Measurements from ENCODE around the gene ERG. TPM values are rescaled to one million over a fixed set of nuclear protein-coding genes. Genes with fewer than 3 reads are reported as not detected.

The ERG gene
- total RNA-seq, 1 experiment from 2014 or later = not detected

DNA sequence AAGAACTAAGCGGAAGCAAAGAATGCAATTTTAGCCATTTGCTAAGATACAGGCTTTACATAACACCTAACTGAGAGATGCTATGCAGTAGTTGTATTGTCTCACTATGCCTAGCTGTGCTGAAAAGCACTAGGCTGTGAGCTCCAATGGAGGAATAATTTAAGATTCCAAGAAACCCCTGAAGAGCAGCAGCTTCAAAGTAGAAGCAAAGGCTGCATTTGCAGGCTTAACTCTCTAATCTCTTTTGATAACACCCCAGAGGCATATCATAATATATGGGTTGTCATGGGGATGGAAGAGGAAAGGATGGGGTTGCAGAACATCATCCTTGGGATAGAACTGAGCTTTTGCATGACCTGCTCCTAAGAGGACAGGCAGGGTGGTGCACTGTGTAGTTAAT lies 102.0 kb downstream of the ERG start:
- TF ChIP-seq, protein P1, sequence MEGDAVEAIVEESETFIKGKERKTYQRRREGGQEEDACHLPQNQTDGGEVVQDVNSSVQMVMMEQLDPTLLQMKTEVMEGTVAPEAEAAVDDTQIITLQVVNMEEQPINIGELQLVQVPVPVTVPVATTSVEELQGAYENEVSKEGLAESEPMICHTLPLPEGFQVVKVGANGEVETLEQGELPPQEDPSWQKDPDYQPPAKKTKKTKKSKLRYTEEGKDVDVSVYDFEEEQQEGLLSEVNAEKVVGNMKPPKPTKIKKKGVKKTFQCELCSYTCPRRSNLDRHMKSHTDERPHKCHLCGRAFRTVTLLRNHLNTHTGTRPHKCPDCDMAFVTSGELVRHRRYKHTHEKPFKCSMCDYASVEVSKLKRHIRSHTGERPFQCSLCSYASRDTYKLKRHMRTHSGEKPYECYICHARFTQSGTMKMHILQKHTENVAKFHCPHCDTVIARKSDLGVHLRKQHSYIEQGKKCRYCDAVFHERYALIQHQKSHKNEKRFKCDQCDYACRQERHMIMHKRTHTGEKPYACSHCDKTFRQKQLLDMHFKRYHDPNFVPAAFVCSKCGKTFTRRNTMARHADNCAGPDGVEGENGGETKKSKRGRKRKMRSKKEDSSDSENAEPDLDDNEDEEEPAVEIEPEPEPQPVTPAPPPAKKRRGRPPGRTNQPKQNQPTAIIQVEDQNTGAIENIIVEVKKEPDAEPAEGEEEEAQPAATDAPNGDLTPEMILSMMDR (IDR thresholded peaks at IDR 0.05; ENCODE audit: unreplicated experiment) = no peak
- BruUV-seq (replicated peaks) = no TSS peak
- CTCF ChIA-PET = no interaction called here
- Mint-ChIP-seq H3K4me1 (ENCODE audit: low read depth, unreplicated experiment) (no peaks in the 10 kb centered on the region), H3K27ac (ENCODE audit: unreplicated experiment) (no peak overlapping the region), H3K9me3 (ENCODE audit: low read depth, unreplicated experiment) (no peaks in the 10 kb centered on the region), H3K36me3 (ENCODE audit: insufficient read depth, unreplicated experiment) (no peaks in the 10 kb centered on the region), H3K4me3 (ENCODE audit: low read depth, unreplicated experiment) (no peak overlapping the region), H3K27me3 (ENCODE audit: unreplicated experiment) (peaks cover 96% of the 10 kb centered on the region)
- intact Hi-C loops (cut with micrococcal nuclease; ENCODE audit: unreplicated experiment) = no loop called here
- no peak for DNase-seq

DNA sequence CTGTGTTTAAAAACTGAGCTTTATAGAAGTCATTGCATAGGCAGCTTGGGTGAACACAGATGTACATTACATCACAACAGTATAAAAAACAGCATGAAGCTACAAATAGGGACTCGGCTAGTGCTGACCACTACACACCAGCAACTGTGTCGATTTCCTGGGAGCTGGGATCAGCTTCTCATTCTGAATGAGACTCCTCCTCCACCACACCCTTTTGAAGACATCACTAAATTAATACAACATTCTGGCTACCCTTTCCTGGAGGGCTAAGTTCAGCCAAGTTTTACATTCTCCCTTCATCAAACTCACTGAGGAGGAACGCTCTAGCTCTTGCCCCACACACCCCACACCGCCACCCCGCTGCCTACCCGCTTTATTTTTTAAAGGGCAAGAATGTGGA lies 102.7 kb downstream of the ERG start:
- Mint-ChIP-seq H3K27ac (ENCODE audit: unreplicated experiment) (no peak overlapping the region), H3K4me1 (ENCODE audit: low read depth, unreplicated experiment) (no peaks in the 10 kb centered on the region), H3K36me3 (ENCODE audit: insufficient read depth, unreplicated experiment) (no peaks in the 10 kb centered on the region), H3K9me3 (ENCODE audit: low read depth, unreplicated experiment) (no peaks in the 10 kb centered on the region), H3K27me3 (ENCODE audit: unreplicated experiment) (peaks cover 96% of the 10 kb centered on the region), H3K4me3 (ENCODE audit: low read depth, unreplicated experiment) (no peak overlapping the region)
- no TSS peak for BruUV-seq (replicated peaks)
- intact Hi-C loops (cut with micrococcal nuclease; ENCODE audit: unreplicated experiment) = no loop called here
- TF ChIP-seq, protein P1 (IDR thresholded peaks at IDR 0.05; ENCODE audit: unreplicated experiment) = no peak
- CTCF ChIA-PET = no interaction called here
- no peak for DNase-seq

DNA sequence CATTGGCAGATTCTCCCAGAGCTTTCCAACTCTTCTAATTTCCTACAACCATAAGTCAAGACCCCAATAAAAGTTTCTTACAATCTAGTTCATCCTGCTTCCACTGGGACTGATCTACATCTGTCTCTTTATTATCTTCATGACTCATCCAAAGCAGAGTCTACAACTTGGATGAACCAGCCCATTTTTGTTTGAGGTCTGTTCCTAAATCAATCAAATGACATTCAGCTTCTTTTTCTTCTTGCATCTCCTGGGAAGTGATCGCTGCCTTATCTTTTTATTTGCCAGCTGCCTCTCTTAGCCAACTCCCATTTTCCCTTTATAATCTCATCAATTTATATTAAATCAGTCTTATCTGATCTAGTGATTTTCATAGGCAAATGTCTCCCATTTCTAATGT lies 105.6 kb downstream of the ERG start:
- no peaks in the 10 kb centered on the region for H3K36me3 Mint-ChIP-seq (ENCODE audit: insufficient read depth, unreplicated experiment)
- CTCF ChIA-PET = no interaction called here
- BruUV-seq (replicated peaks) = no TSS peak
- H3K4me3 Mint-ChIP-seq (ENCODE audit: low read depth, unreplicated experiment) = no peak overlapping the region
- H3K27me3 Mint-ChIP-seq (ENCODE audit: unreplicated experiment) = peaks cover 97% of the 10 kb centered on the region
- H3K9me3 Mint-ChIP-seq (ENCODE audit: low read depth, unreplicated experiment) = no peaks in the 10 kb centered on the region
- H3K27ac Mint-ChIP-seq (ENCODE audit: unreplicated experiment) = no peak overlapping the region
- no peak for DNase-seq
- TF ChIP-seq, protein P1 (IDR thresholded peaks at IDR 0.05; ENCODE audit: unreplicated experiment) = no peak
- intact Hi-C loops (cut with micrococcal nuclease; ENCODE audit: unreplicated experiment) = no loop called here
- H3K4me1 Mint-ChIP-seq (ENCODE audit: low read depth, unreplicated experiment) = no peaks in the 10 kb centered on the region

DNA sequence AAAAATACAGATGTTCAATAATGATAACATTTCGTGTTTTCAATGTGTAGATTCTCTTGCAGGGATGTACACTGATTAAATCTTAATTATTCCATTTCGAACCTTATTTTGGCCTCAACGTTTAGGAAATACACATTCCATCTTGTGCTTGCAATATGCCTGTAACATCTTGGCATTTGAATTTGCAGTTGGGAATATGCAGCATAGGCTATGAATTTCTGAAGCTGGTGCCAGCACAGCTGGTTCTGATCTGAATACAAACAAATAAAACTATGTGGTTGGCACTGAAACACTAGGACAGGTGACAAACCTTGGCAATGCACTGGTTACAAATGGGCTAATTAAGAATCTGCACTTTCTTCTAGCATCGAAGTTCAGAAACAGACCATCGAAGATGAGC lies 108.4 kb downstream of the ERG start:
- intact Hi-C loops (cut with micrococcal nuclease; ENCODE audit: unreplicated experiment) = no loop called here
- no peaks in the 10 kb centered on the region for H3K4me1 Mint-ChIP-seq (ENCODE audit: low read depth, unreplicated experiment)
- peaks cover 84% of the 10 kb centered on the region for H3K27me3 Mint-ChIP-seq (ENCODE audit: unreplicated experiment)
- BruUV-seq (replicated peaks) = no TSS peak
- no peak for DNase-seq
- no peaks in the 10 kb centered on the region for H3K36me3 Mint-ChIP-seq (ENCODE audit: insufficient read depth, unreplicated experiment)
- H3K4me3 Mint-ChIP-seq (ENCODE audit: low read depth, unreplicated experiment) = no peak overlapping the region
- TF ChIP-seq, protein P1 (IDR thresholded peaks at IDR 0.05; ENCODE audit: unreplicated experiment) = no peak
- H3K9me3 Mint-ChIP-seq (ENCODE audit: low read depth, unreplicated experiment) = no peaks in the 10 kb centered on the region
- H3K27ac Mint-ChIP-seq (ENCODE audit: unreplicated experiment) = no peak overlapping the region
- CTCF ChIA-PET = no interaction called here

DNA sequence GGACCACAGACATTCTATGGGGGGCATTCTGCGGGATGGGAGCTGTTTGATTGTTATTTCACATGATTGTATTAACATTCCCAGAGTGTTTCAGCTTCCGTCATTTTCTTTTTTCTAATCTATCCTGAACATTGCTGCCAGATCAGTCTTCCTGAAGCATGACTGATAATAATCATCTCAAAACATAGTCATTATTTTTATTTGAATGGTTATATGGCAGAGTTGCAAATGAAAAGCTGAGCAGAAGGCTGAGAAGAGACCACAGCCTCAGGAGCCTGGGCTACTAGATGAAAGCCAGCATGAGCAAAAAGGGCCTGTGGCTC lies 109.0 kb downstream of the ERG start:
- no peaks in the 10 kb centered on the region for H3K9me3 Mint-ChIP-seq (ENCODE audit: low read depth, unreplicated experiment)
- peaks cover 78% of the 10 kb centered on the region for H3K27me3 Mint-ChIP-seq (ENCODE audit: unreplicated experiment)
- H3K4me3 Mint-ChIP-seq (ENCODE audit: low read depth, unreplicated experiment) = no peak overlapping the region
- DNase-seq = no peak
- CTCF ChIA-PET = no interaction called here
- no peaks in the 10 kb centered on the region for H3K36me3 Mint-ChIP-seq (ENCODE audit: insufficient read depth, unreplicated experiment)
- no TSS peak for BruUV-seq (replicated peaks)
- H3K27ac Mint-ChIP-seq (ENCODE audit: unreplicated experiment) = no peak overlapping the region
- no peaks in the 10 kb centered on the region for H3K4me1 Mint-ChIP-seq (ENCODE audit: low read depth, unreplicated experiment)
- intact Hi-C loops (cut with micrococcal nuclease; ENCODE audit: unreplicated experiment) = no loop called here
- TF ChIP-seq, protein P1 (IDR thresholded peaks at IDR 0.05; ENCODE audit: unreplicated experiment) = no peak

Measured in Calu3 (cell line).